HG03175 (cell line): ENCODE results near the gene C1R.

Experiments
- ATAC-seq: cut with Tn5 transposase; IDR thresholded peaks from one replicate; pipeline ENCODE4 v1.9.1; 2021; ENCODE audit warnings: mild to moderate bottlenecking, moderate library complexity; ENCODE audit not compliant: unreplicated experiment

C1R gene

DNA sequence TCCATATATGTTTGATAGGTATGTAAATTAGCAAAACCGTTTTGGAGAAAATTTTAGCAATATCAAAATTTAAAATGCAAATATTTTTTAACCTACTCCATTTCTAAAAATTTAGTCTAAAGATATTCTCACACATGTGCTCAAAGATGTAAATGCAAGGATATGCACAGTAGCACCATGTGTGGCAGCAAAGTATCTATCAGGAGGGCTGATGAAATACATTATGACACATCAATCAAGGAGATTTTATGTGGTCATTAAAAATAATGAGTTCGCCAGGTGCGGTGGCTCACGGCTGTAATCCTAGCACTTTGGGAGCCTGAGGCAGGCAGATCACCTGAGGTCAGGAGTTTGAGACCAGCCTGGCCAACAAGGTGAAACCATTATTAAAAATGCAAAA, 8.0 kb upstream of the C1R start:
- ATAC-seq: no peak

DNA sequence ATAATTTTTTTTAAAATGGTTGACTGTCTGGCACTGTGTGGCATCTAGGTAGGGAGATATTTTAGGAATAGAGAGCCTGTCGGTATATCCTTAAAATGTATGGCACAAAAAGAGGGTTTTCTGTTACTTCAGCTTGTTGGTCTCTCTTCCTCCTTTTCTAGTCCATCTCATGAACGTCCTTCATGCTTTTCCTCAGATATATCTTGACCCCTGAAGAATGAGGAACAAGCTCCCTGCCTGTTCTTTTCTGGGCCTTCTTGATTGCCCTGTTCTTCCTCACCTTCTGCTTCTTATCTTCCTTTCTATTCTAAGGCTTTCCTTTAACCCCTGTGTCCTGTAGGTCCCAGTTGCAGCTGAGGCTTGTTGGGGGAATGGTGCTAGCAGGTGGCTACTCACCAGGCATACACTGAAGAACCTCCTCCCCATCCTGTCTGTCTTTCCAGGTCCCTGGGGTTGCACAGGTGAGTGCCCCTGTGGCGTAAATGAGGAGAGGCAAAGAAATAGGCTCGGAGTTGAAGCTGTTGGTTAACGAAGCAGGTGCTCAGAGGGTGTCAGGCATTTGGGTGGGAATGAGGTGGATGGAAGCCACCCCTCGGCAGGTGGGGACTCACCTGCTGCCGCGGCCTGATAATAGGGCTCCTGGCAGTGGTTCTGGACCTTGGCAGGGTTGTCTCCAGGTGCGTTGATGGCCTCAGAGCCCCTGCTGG, 7.2 kb upstream of the C1R start:
- no peak for ATAC-seq

DNA sequence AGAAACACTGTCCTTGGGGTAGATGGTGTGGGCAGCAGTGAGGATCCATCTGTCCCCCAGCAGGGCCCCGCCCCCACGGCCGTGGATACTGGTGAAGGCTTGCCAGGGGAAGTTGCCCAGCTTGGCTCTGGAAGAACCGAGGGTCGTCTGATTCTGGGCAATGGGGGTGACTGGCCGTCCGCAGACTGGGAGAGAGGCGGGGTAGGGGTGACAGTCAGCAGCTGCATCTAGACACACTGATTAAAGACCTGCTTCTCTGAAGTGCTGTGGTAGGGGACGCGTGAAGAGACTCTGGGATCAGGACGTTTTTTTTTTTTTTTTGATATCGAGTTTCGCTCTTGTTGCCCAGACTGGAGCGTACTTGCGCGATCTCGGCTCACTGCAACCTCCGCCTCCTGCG, 4.7 kb upstream of the C1R start:
- ATAC-seq: no peak

DNA sequence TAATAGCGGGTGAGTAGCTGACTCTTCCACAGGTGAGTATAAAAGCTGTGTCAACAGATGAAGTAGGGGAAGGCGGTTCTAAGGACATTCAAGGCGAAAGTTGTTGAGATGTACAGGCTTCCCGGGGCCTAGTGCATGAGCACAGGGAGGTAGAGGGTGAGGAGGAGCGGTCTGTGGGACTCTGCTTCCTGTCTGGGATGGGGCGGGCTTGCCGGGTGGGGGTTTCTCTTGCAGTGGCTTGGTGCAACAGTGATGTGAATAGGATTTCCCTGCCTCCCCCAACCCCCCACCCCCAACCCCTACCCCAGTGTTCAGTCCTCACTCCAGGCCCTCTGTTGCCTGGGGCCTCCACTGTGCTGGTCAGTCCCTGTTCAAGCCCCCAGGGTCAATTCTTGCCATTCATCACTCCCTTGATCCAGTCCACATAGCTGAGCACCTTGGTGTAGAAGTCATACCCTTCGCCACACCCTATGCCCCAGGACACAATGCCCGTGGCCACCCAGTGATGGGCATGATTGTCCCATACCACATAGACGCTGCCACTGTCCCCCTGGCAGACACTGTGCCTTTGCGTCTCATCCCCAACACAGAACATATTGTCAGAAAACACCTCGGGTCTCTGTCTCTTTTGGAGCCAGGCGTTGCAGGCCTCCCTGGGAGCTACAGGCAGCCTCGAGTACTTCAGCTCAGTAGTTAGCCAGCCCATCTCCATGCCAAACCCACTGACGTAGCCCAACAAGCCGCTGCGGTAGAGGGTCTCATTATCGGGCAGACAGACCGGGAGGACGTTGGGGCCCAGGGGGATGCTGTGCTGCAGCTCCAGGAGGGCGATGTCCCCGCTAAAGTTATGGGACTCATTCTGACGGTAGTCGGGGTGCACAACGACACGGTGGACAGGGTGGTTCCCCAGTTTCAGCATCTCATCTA, 4.0 kb upstream of the C1R start:
- no peak for ATAC-seq

DNA sequence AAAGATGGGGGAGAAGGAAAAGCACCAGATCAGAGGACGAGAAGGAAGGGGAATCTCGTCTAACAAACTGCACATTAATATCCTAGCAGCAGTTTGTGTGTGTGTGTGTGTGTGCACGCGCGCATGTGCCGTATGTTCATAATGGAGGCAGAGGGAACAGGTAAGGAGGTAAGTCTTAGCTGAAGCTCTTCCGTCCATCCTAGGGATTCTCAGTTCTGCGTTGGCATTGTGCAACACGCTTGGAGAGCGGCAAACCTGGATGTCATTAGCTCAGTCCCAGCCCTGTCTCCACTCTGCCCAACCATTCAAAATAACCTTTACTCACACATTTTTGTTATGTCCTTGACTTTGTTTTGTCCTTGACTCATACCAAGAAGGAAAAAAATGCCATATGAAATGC, 1.6 kb upstream of the C1R start:
- no peak for ATAC-seq

DNA sequence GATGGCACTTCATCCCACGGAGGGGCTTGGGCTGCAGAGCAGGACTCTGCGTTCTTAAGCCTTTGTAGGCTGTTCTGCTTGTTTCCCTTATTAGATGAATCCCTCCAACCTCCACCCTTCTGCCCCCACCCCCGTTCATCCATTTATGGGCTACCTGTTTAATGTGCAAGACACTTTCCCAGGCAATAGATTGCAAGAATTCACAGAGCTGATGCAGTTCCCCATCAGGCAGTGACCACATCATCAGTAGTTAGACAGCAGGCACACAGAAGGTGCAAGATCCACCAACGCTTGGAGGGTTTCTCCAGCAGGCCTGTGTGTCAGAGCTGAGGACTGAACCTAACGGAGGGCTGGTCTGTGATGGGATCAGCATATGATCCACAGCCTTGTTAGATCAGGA, 1.2 kb upstream of the C1R start:
- ATAC-seq: no peak

DNA sequence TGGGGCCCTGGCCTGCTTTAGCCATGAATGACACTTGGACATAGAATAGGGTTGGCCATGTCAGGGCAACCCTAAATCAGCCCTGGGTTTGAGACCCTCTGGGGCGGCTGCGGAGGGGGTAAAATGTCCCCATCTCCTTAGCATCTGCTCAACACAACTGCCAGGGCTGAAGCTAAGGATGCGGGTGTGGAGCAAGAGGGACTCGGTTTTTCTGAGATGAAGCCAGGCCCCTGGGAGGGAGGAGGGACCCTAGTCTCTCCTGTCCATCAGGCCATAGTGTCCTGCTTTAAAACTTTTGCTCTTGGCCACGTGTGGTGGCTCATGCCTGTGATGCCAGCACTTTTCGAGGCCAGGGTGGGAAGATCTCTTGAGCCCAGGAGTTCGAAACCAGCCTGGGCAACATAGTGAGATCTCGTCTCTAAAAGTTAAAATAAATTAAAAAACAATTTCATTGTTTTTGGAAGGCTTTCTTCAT, 778 bp upstream of the C1R start:
- no peak for ATAC-seq

DNA sequence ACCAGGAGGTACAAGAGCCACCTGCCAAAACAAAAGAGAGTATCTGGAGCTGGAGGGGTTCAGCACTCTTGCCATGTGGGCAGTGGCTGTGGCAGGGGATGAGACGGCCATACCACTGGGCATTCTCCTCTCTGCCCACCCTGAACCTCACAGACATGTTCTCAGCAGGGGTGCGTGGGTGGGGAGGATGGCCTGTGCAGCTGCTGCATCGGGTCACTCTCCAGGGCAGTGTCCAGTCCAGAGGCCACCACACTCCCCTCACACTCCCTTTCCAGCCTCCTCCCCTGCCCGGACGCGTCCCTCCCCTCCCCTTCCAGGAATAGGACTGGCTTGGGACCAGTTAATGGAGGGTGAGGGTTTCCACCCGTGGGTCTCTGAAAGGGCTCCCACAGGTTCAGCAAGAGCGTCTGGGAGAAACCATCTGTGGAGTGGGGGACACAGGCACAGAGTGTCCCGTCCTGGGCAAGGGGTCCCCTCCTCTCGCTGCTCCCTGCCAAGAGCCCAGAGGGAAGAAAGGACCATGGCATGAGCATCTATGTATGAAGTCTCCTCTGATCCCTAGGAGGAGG, 501 bp downstream of the C1R start:
- no peak for ATAC-seq

DNA sequence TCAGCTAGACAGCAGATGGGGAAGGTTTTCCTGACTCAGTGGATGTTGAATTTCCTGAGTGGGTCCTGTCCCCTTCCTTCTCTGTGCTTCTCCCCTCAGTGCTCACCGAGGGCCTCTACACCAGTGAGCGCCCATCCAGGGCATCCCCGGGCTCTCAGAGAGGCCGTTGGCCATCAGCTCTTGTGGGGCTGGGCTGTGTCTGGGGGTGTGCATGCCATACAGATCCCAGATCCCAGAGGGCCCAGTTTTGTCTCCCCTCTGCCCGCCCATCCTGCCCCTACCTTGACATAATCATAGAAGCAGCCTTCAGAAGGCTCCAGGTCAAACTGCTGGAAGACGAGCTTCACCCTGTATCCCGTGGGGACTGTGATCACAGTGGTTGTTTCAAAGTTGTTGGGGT, 1.1 kb downstream of the C1R start:
- ATAC-seq: no peak

DNA sequence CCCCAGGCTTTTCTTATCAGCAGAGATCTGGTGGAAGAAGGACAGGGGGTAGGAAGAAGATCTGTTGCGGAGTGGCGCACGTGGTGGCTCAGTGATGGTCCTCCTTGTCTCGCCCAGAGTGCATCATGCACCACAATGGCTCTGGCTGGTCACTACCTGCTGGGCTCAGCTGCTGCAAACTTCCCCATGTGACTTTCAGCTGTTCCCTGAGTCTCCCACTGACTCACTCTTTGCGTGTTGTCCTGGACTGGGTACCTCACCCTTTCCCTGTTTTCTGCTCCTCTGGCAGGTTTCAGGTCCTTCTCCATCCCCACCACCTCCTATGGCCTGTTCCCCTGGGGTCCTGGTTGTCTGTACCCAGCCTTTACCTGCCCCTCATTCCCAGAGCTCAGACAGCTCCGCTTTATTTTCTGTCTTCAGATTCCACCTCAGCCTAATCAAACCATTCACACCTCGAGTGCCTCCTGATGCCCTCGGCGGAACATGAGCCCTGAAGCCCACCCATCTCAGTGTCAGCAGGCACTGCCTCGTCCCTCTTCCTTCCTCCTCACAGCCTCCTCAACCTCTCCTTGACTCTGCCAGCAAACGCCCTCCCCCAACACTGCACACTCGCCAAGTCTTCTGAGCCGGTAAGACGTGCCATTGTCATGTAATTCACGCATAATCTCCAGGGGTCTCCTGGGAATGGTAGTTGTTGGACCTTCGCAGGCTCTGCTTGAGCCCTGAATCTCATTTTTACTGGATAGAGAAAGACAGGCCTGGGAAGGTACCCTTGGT, 1.8 kb downstream of the C1R start:
- ATAC-seq: no peak

DNA sequence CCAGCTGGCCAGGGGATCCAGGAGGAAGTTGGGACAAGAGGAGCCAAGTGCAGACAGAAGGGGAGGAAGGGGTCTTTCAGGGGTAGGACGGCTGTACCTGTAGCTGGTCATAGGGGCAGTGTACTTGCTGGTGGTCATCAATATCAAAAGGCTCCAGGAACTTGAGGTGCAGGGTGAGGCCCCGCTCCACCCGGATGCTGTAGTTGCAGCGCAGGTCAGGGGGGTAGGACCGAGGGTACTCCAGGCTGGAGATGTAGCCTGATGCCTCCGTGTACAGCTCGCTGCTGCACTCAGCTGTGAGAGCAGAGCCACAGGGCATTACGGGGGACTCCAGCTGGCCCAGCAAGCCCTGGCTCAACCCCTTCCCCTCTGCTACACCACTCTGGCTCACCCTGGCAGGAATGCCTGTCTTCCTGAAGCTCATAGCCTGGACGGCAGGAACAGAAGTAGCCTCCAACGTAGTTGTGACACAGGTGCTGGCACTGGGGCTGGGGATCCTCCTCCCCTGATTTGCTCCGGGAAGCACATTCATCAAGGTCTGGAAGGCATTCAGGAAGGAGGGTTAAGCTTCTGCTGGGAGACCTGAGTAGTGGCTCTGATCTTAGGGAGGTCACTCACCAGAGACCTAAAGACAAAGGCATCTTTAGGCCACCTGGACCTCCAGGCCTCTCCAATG, 2.9 kb downstream of the C1R start:
- no peak for ATAC-seq

DNA sequence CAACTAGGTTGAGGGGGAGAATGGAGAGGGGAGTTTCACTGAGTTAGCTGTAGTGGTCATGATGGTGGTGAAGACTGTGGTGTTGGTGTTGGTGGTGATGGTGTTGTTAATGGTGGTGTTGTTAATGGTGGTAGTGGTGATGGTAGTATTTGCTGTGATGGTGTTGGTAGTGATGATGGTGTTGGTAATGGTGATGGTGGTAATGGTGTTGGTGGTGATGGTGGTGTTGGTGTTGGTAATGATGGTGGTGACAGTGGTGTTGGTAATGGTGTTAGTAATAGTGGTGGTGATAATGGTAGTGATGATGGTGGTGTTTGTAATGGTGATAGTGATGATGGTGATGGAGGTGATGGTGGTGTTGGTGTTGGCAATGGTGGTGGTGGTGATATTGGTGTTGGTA, 9.1 kb downstream of the C1R start:
- ATAC-seq: no peak

DNA sequence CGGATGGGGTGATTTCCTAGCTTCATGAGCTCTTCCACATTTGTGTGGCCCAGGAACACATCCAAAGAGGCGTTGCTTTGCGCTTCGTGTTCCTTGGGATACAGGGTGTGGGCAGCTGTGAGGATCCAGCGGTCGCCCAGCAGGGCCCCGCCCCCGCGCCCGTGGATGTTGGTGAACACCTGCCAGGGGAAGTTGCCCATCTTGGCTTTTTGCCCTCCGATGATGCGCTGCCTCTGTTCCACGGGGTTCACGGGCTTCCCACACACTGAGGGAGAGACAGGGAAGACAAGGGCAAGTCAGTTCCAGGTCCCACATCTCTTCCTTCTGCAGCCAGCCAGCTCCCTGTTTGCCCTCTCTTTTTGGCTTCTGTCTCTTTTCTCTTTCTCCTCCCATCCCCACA, 11.2 kb downstream of the C1R start:
- ATAC-seq: no peak

DNA sequence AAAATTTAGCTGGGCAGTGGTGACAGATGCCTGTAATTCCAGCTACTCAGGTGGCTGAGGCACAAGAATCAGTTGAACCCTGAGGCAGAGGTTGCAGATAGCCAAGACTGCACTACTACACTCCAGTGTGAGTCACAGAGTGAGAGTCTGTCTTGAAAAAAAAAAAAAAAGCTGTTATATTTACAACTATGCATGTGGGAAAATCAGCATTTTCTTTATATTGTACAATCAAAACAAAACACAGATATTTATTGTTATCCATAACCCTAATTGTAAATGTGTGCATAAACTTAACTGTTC, 12.5 kb downstream of the C1R start:
- no peak for ATAC-seq

DNA sequence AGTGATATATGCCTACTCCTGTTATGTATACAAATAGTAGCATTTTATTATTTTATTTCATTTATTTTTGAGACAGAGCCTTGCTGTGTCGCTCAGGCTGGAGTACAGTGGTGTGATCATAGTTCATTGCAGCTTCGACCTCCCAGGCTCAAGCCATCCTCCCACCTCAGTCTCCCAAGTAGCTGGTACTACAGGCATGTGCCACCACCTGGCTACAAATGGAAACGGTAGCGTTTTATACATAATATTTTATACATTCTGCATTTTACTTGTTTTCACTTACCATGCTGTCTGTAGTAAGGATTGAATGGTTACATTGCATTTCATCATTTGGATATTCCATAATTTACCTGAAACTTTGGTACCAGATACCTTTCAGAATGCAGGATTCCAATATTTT, 14.1 kb downstream of the C1R start:
- ATAC-seq: no peak

DNA sequence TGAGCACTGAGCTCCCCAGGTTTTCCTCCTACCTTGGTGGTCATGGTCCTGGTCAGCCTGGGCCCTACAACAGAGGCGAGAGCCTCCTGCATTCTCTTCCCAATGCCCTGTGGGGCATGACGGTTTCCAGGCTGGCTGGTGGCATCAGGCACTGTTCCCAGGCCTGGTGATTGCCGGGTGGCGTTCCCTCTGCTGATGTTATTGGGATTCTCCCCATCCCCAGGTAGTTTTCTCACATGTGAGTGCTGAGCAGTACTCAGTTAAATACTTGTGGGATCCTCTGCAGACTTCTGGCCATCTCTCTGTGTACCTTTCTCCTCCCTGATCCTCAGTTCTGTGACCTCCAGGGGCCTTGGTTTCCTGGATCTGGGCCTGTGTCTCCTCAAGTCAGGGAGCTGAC, 15.8 kb downstream of the C1R start:
- ATAC-seq: no peak

DNA sequence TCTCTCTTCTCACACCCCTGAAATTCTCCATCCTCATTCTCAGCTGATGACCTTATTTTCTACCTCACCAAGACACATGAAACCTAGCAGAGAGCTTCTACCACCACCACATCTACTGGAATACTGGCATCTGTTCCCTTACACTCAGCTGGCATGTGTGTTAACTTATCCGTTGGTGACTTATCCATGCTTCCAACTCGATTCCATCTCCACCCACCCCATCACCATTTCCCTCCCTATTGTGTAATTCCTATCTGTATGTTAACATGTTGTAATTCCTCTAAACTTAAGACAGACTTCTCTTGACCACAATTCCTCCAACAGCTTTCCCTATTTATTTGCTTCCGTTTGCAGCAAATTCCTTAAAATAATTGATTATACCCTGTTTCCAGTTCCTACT, 16.3 kb downstream of the C1R start:
- ATAC-seq: no peak

DNA sequence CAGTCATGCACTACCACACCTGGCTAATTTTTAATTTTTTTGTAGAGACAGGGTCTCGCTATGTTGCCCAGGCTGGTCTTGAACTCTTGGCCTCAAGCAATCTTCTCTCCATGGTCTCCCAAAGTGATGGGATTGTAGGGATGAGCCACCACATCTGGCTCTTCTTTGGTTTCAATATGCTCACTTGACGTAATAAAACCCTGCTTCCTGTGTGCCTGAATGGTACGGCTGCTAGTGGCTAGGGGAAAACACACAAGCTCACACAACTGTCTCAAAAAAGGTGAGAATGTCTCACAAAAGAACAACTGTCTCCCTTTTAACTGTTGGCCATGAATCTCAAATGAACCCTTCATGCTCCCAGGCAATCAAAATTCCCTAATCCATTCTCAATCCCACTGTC, 16.7 kb downstream of the C1R start:
- ATAC-seq: no peak

DNA sequence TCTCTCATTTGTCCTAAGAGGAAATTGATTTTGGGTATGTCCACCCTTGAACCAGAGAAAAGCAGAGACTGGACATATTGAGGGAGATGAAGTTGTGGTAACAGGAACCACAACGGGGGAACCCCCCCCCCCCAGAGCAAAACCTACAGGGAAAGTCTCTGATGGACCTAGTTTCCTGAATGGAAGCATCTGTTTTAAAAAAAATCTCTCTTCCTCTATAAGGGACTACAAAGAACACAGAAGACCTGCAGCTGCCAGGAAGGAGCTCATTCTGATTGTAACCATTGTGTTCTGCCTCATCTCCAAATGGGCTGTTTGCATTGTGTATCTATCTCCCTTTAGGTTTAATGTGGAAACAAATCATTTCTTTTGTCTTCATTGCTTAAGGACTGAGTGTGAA, 18.3 kb downstream of the C1R start:
- no peak for ATAC-seq

DNA sequence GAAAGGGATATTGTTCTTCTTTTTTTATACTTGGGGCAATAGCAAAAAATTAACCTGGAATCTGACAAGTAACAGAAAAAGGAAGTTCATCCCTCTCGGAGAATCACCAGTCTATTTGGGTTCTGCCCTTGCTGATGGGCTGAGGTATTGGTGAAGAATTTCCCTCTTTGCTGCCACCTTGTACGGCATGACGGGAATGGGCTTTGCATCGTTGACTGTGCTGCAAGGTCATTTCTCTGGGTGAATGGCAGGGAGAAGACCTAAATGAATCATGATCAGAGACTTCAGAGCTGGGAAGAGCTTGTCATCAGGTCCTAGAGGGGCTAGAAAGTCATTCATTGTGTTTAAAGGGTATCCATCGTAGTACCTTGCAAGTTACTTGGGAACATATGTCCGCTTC, 19.7 kb downstream of the C1R start:
- ATAC-seq: no peak

DNA sequence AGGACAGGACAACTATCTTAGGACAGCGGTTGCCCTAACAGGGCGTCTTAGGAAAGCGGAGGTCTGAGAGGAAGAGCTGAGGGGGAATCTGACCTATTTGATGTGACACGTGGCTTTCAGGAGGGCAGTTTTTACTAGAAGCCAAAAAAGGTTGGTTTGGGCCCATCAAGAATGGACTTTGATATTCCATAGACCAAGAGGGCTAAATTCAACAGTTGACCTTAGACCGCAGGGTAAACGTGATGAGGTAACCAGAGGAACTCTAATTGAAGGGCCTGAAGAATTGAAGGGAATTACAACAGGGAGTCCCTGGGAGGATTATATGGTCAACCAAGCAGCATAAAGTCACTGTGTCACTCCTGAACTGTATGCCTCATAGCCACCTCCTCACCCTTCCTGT, 20.2 kb downstream of the C1R start:
- no peak for ATAC-seq
